Fibroblast of pulmonary artery (primary cell): Measurements from ENCODE around the gene TCP11L1.
"Not testable (repeated sequence)": the region's sequence is repeated elsewhere in the genome, so short reads cannot be mapped to it uniquely, and the experiment has no call there.

Source experiments
- DNase-seq: peaks from one replicate; pipeline ENCODE4 v3.0.0-alpha.2; 2010; ENCODE audit warnings: low read depth
- H3K4me3 ChIP-seq: replicated peaks from 2 replicates; pipeline ENCODE4 v1.5.1; 2011; ENCODE audit warnings: low read depth, mild to moderate bottlenecking, control low read depth, low read length, moderate library complexity
- CTCF ChIP-seq: IDR thresholded peaks from 2 replicates; pipeline ENCODE4 v1.5.1; 2011; ENCODE audit warnings: mild to moderate bottlenecking, control low read depth, low read length, inconsistent platforms; ENCODE audit errors: missing control alignments

Gene TCP11L1

GRCh38 chr11:33027846-33028536 is 11.4 kb upstream of the TCP11L1 start:
- H3K4me3 ChIP-seq, result no peak overlapping the region
- TF ChIP-seq CTCF, result no peak
- peak; percentile 41 for DNase-seq

- no peak overlapping the region for H3K4me3 ChIP-seq
- no peak for TF ChIP-seq CTCF
- no peak for DNase-seq
Measured at GRCh38 chr11:33028537-33028914, 10.8 kb upstream of the TCP11L1 start.

GRCh38 chr11:33029218-33029617 is 10.2 kb upstream of the TCP11L1 start:
- DNase-seq, H3K4me3 ChIP-seq: not testable (repeated sequence)

- H3K4me3 ChIP-seq, result no peak overlapping the region
- DNase-seq, result no peak
- TF ChIP-seq CTCF, result no peak
Measured at GRCh38 chr11:33033493-33033892, 5.9 kb upstream of the TCP11L1 start.

GRCh38 chr11:33035011-33035410 is 4.4 kb upstream of the TCP11L1 start:
- DNase-seq, result no peak
- no peak for TF ChIP-seq CTCF
- no peak overlapping the region for H3K4me3 ChIP-seq

- no peak for TF ChIP-seq CTCF
- peak overlapping the region; percentile 84 for H3K4me3 ChIP-seq
- no peak for DNase-seq
Measured at GRCh38 chr11:33040033-33040861, 875 bp downstream of the TCP11L1 start.

- H3K4me3 ChIP-seq, result peak overlapping the region; percentile 84
- DNase-seq, result no peak
- no peak for TF ChIP-seq CTCF
Measured at GRCh38 chr11:33040862-33041453, 1.6 kb downstream of the TCP11L1 start.
